Keratinocyte (primary cell): ENCODE results near the gene NCAM2. TPM values are rescaled to one million over a fixed set of nuclear protein-coding genes. Genes with fewer than 3 reads are reported as not detected.

ENCODE experiments used
- DNase-seq: peaks from one replicate; pipeline ENCODE4 v3.0.0-alpha.2; 2011; ENCODE audit warnings: low read depth, missing footprints, low spot score
- FAIRE-seq: peaks from 2 replicates; lab custom pipeline; 2011; peaks lifted over from hg19 to GRCh38; lab: Jason Lieb, UNC
- H2AFZ ChIP-seq: 2 replicates; pipeline ENCODE4 v1.6.0; 2012; ENCODE audit warnings: low read length, control low read depth, inconsistent platforms; ENCODE audit not compliant: control insufficient read depth
- H3K27ac ChIP-seq: 2 replicates; pipeline ENCODE4 v1.5.1; 2011; ENCODE audit warnings: low read length; ENCODE audit not compliant: control insufficient read depth, insufficient read depth
- H3K27me3 ChIP-seq: 3 replicates; pipeline ENCODE4 v1.6.0; 2011; ENCODE audit warnings: low read length; ENCODE audit not compliant: control insufficient read depth, insufficient read depth; ENCODE audit errors: extremely low read depth
- H3K36me3 ChIP-seq, 2 experiments: 2 replicates in 1 of 2; 3 replicates in 1 of 2; pipeline ENCODE4 v1.5.1; 2011; ENCODE audit warnings: low read length in 2 of 2, mild to moderate bottlenecking in 1 of 2; ENCODE audit not compliant: control insufficient read depth in 2 of 2, insufficient read depth in 2 of 2; ENCODE audit errors: extremely low read depth in 1 of 2
- H3K4me1 ChIP-seq: 3 replicates; pipeline ENCODE4 v1.5.1; 2011; ENCODE audit warnings: low read length; ENCODE audit not compliant: control insufficient read depth, insufficient read depth; ENCODE audit errors: extremely low read depth
- H3K4me2 ChIP-seq: 3 replicates; pipeline ENCODE4 v1.6.0; 2011; ENCODE audit warnings: low read depth, low read length; ENCODE audit not compliant: control insufficient read depth, insufficient read depth; ENCODE audit errors: extremely low read depth
- H3K4me3 ChIP-seq, 3 experiments: fragments of 200-600 bp in 1 of 3; sonication (generic) in 1 of 3; 2 replicates in 2 of 3; 3 replicates in 1 of 3; pipeline ENCODE4 v1.5.1; 2011 to 2016; ENCODE audit warnings: low read length in 3 of 3, mild to moderate bottlenecking in 3 of 3, control low read depth in 2 of 3, inconsistent platforms in 1 of 3, low read depth in 1 of 3, mixed read lengths in 1 of 3, mixed run types in 1 of 3, moderate library complexity in 1 of 3; ENCODE audit not compliant: control insufficient read depth in 2 of 3, insufficient read depth in 2 of 3; ENCODE audit errors: extremely low read depth in 1 of 3
- H3K79me2 ChIP-seq: 2 replicates; pipeline ENCODE4 v1.6.0; 2012; ENCODE audit warnings: low read length; ENCODE audit not compliant: control insufficient read depth, insufficient read depth
- H3K9ac ChIP-seq: 3 replicates; pipeline ENCODE4 v1.6.0; 2011; ENCODE audit warnings: low read length; ENCODE audit not compliant: control insufficient read depth, insufficient read depth; ENCODE audit errors: extremely low read depth
- H3K9me1 ChIP-seq: 3 replicates; pipeline ENCODE4 v1.6.0; 2011; ENCODE audit warnings: low read length; ENCODE audit not compliant: control insufficient read depth, insufficient read depth; ENCODE audit errors: extremely low read depth
- H3K9me3 ChIP-seq: 2 replicates; pipeline ENCODE4 v1.5.1; 2012; ENCODE audit warnings: low read depth, low read length; ENCODE audit not compliant: control insufficient read depth
- H4K20me1 ChIP-seq: 3 replicates; pipeline ENCODE4 v1.6.0; 2011; ENCODE audit warnings: low read length; ENCODE audit not compliant: control insufficient read depth, insufficient read depth; ENCODE audit errors: extremely low read depth
- EZH2 ChIP-seq: IDR thresholded peaks from one replicate; pipeline ENCODE4 v1.6.1; 2012; ENCODE audit warnings: inconsistent platforms, mild to moderate bottlenecking, low read length, moderate library complexity
- dilution Hi-C: fragments of 300-500 bp; cut with MboI; formaldehyde crosslinking; loops from one replicate; pipeline ENCODE4 v1.7.0; 2020; ENCODE audit warnings: low sequenced_read_pairs; ENCODE audit not compliant: extremely low pct_ligation_motif_present
- polyA plus RNA-seq, 5 experiments: library from polyadenylated mRNA; depleted of rRNA in 3 of 5; stranded (reverse) in 3 of 5; stranded (forward) in 1 of 5; unstranded in 1 of 5; fragments of >200 nt; gene quantifications; 1 replicate in 1 of 5; 2 replicates in 3 of 5; 3 replicates in 1 of 5; pipeline versions ENCODE4 v1.2.1 to v1.2.3, GENCODE V29; 2011 to 2012; ENCODE audit warnings: missing spikeins in 2 of 5, low read depth in 1 of 5, low replicate concordance in 1 of 5
- TF ChIP-seq, protein P1 (sequence below), 3 experiments: IDR thresholded peaks in 1 of 3; conservative IDR thresholded peaks in 1 of 3; optimal IDR thresholded peaks in 1 of 3; 2 replicates in 2 of 3; 3 replicates in 1 of 3; pipeline versions ENCODE3 to v1.5.1; 2011; ENCODE audit warnings: low read length in 3 of 3, mild to moderate bottlenecking in 3 of 3, moderate library complexity in 2 of 3, control low read depth in 1 of 3, inconsistent platforms in 1 of 3; ENCODE audit not compliant: insufficient read depth in 2 of 3; ENCODE audit errors: extremely low read depth in 1 of 3

NCAM2 gene
- polyA plus RNA-seq, 1 donor (not counting 4 experiments of a cell fraction or from before 2014, with no cell fraction given): 0.16 TPM

DNA sequence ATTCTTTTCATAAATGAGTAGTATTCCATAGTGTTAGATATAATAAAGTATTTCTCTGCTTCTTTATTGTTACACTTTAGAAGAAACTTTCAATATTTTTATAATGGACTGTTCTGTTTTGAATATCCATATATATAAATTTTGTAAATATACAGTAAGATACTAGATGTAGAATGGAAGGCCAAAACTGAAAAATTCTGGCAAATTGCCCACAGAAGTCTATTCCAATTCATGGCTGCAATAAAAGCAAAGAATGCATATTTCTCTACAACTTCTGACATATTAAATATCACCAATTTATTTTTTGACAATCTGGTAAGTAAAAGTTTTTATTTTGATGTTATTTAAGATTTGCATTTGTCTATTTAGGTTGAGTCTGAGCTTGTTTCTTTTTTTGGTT, 532.5 kb downstream of the NCAM2 start:
- H4K20me1 ChIP-seq: no peaks in the 10 kb centered on the region
- H3K4me2 ChIP-seq: no peak overlapping the region
- H3K4me3 ChIP-seq: no peak overlapping the region
- no peaks in the 10 kb centered on the region for H3K79me2 ChIP-seq
- no peak for TF ChIP-seq EZH2
- TF ChIP-seq, protein P1, sequence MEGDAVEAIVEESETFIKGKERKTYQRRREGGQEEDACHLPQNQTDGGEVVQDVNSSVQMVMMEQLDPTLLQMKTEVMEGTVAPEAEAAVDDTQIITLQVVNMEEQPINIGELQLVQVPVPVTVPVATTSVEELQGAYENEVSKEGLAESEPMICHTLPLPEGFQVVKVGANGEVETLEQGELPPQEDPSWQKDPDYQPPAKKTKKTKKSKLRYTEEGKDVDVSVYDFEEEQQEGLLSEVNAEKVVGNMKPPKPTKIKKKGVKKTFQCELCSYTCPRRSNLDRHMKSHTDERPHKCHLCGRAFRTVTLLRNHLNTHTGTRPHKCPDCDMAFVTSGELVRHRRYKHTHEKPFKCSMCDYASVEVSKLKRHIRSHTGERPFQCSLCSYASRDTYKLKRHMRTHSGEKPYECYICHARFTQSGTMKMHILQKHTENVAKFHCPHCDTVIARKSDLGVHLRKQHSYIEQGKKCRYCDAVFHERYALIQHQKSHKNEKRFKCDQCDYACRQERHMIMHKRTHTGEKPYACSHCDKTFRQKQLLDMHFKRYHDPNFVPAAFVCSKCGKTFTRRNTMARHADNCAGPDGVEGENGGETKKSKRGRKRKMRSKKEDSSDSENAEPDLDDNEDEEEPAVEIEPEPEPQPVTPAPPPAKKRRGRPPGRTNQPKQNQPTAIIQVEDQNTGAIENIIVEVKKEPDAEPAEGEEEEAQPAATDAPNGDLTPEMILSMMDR (optimal IDR thresholded peaks at IDR 0.05 in 1 of 3, IDR thresholded peaks at IDR 0.05 in 1 of 3, conservative IDR thresholded peaks at IDR 0.05 in 1 of 3; ENCODE audit: extremely low read depth in 1 of 3, insufficient read depth in 2 of 3, low read length in 3 of 3): no peak
- no peak overlapping the region for H3K9ac ChIP-seq
- no peak for DNase-seq
- H3K27me3 ChIP-seq: no peaks in the 10 kb centered on the region
- H3K9me1 ChIP-seq: no peaks in the 10 kb centered on the region
- no peaks in the 10 kb centered on the region for H3K36me3 ChIP-seq
- H2AFZ ChIP-seq: no peak overlapping the region
- H3K9me3 ChIP-seq: no peaks in the 10 kb centered on the region
- no peaks in the 10 kb centered on the region for H3K4me1 ChIP-seq
- H3K27ac ChIP-seq: no peak overlapping the region
- FAIRE-seq: no peak
- dilution Hi-C loops: no loop called here

DNA sequence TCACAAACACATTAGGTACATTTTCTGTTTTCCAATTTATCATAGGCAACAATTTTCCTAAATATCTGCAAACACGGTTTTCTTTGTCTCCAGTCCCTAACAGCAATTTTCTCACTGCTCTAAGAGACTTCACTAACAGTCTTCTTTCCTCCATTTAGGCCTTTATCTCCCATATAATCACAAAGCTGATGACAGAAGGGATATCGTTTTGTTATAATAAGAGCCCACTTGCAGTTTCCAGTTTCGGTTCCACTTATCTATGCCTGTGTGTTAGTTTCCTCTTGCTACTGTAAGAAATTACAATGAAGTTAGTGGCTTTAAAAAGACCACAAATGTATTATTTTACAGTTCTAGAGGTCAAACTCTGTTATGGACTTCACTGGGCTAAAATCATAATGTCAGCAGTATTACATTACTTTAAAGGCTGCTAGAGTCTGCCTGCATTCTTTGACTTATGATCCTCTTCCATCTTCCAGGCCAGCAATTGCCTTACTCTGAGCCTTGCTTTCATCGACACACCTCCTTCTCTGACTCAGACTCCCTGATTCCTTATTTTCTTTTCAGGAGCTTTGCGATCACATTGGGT, 549.3 kb downstream of the NCAM2 start:
- H3K4me3 ChIP-seq: no peak overlapping the region
- H3K9me1 ChIP-seq: no peaks in the 10 kb centered on the region
- no peaks in the 10 kb centered on the region for H3K79me2 ChIP-seq
- no peak overlapping the region for H3K4me2 ChIP-seq
- no peaks in the 10 kb centered on the region for H3K27me3 ChIP-seq
- H3K9me3 ChIP-seq: no peaks in the 10 kb centered on the region
- dilution Hi-C loops: no loop called here
- H3K27ac ChIP-seq: no peak overlapping the region
- no peak overlapping the region for H3K9ac ChIP-seq
- FAIRE-seq (no peak), DNase-seq (no peak)
- TF ChIP-seq, protein P1 (optimal IDR thresholded peaks at IDR 0.05 in 1 of 3, IDR thresholded peaks at IDR 0.05 in 1 of 3, conservative IDR thresholded peaks at IDR 0.05 in 1 of 3; ENCODE audit: extremely low read depth in 1 of 3, insufficient read depth in 2 of 3, low read length in 3 of 3): no peak
- TF ChIP-seq EZH2: no peak
- no peaks in the 10 kb centered on the region for H4K20me1 ChIP-seq
- H3K36me3 ChIP-seq: no peaks in the 10 kb centered on the region
- H3K4me1 ChIP-seq: no peaks in the 10 kb centered on the region
- H2AFZ ChIP-seq: no peak overlapping the region
